Uterus (tissue), 2 donors: Measurements from ENCODE around the gene PLA2G15.

Experiments
- CTCF ChIP-seq, 4 experiments: fragments of 200-600 bp in 2 of 4; fragments of 450-650 bp in 2 of 4; sonication (generic) in 2 of 4; IDR thresholded peaks; one replicate each; pipeline ENCODE4 v1.5.1; 2016 to 2019; ENCODE audit warnings: antibody characterized with exemption in 4 of 4, mild to moderate bottlenecking in 2 of 4, moderate library complexity in 1 of 4
- POLR2A ChIP-seq, 2 donors: fragments of 450-650 bp; IDR thresholded peaks; one replicate each; pipeline ENCODE4 v1.6.1; 2016; ENCODE audit warnings: antibody characterized with exemption in 2 of 2, mild to moderate bottlenecking in 1 of 2, moderate library complexity in 1 of 2

- TF ChIP-seq POLR2A (IDR thresholded peaks at IDR 0.05) (no peak), CTCF (IDR thresholded peaks at IDR 0.05) (no peak)
Measured at GRCh38 chr16:68282064-68282452, 36.9 kb downstream of the PLA2G15 start.
